OCI-LY7 (cell line): ENCODE data around the gene ESYT2. TPM values are rescaled to one million over a fixed set of nuclear protein-coding genes. Genes with fewer than 3 reads are reported as not detected.

Source experiments
- BruUV-seq: library from RNA; stranded (reverse); fragments of 400-500 nt; replicated peaks from 2 replicates; lab custom pipeline; 2021; lab: Mats Ljungman, UMichigan
- CTCF ChIA-PET: fragments of 300-600 bp; sonication (Branson Sonifier 250); formaldehyde crosslinking; loops from one replicate; lab custom pipeline; 2022; ENCODE audit warnings: antibody characterized with exemption; ENCODE audit not compliant: unreplicated experiment; lab: Charles Lee
- POLR2A ChIA-PET: fragments of 300-600 bp; sonication (Branson Sonifier 250); formaldehyde crosslinking; loops from one replicate; lab custom pipeline; 2022; ENCODE audit warnings: antibody characterized with exemption; lab: Charles Lee
- DNase-seq: peaks from one replicate; pipeline ENCODE4 v3.0.0-alpha.2; 2015; ENCODE audit warnings: low spot score
- H2AFZ ChIP-seq: fragments of 200-600 bp; sonication (generic), shearing (Covaris generic); 2 replicates; pipeline ENCODE4 v1.6.1; 2014; ENCODE audit warnings: mild to moderate bottlenecking, antibody characterized with exemption, low read length, moderate library complexity
- H3K27ac ChIP-seq: fragments of 200-600 bp; sonication (generic); 2 replicates; pipeline ENCODE4 v1.5.1; 2014; ENCODE audit warnings: mixed run types, low read depth, mild to moderate bottlenecking, moderate library complexity, low read length, inconsistent platforms; ENCODE audit not compliant: poor library complexity, severe bottlenecking
- H3K36me3 ChIP-seq: fragments of 200-600 bp; sonication (generic); 2 replicates; pipeline ENCODE4 v1.6.1; 2014; ENCODE audit warnings: mild to moderate bottlenecking, antibody characterized with exemption, low read length, moderate library complexity, mixed read lengths; ENCODE audit not compliant: insufficient read depth
- H3K4me1 ChIP-seq: fragments of 200-600 bp; sonication (generic); 2 replicates; pipeline ENCODE4 v1.5.1; 2014; ENCODE audit warnings: mild to moderate bottlenecking, low read length; ENCODE audit not compliant: insufficient read depth, poor library complexity, severe bottlenecking
- H3K4me2 ChIP-seq: fragments of 200-600 bp; sonication (generic); 2 replicates; pipeline ENCODE4 v1.6.1; 2014; ENCODE audit warnings: mild to moderate bottlenecking, low read length
- H3K4me3 ChIP-seq: fragments of 200-600 bp; sonication (generic); 2 replicates; pipeline ENCODE4 v1.5.1; 2014; ENCODE audit warnings: mild to moderate bottlenecking, low read depth, low read length; ENCODE audit not compliant: poor library complexity, severe bottlenecking
- H3K79me2 ChIP-seq: fragments of 200-600 bp; sonication (generic); 2 replicates; pipeline ENCODE4 v1.6.1; 2016; ENCODE audit warnings: low read depth, mild to moderate bottlenecking, low read length, moderate library complexity, mixed read lengths; ENCODE audit not compliant: insufficient read depth
- H3K9me2 ChIP-seq: fragments of 200-600 bp; sonication (generic); 2 replicates; pipeline ENCODE4 v1.6.1; 2016; ENCODE audit warnings: mild to moderate bottlenecking, low read length, mixed read lengths; ENCODE audit not compliant: insufficient read depth
- H3K9me3 ChIP-seq: fragments of 200-600 bp; sonication (generic); 2 replicates; pipeline ENCODE4 v1.6.1; 2014; ENCODE audit warnings: mild to moderate bottlenecking, mixed run types, low read length, mixed read lengths
- H4K20me1 ChIP-seq: fragments of 200-600 bp; sonication (generic); 2 replicates; pipeline ENCODE4 v1.6.1; 2014; ENCODE audit warnings: mild to moderate bottlenecking, antibody characterized with exemption, low read length, moderate library complexity, mixed read lengths; ENCODE audit not compliant: insufficient read depth
- EZH2phosphoT487 ChIP-seq: fragments of 200-600 bp; sonication (generic); IDR thresholded peaks from 2 replicates; pipeline ENCODE4 v1.6.1; 2018; ENCODE audit warnings: low read depth, borderline replicate concordance, mild to moderate bottlenecking, mixed run types, antibody characterized with exemption, low read length, moderate library complexity, mixed read lengths
- intact Hi-C: fragments of 100-400 bp; cut with micrococcal nuclease; formaldehyde crosslinking; loops from one replicate; pipeline ENCODE4 v1.10.0; 2022; ENCODE audit not compliant: unreplicated experiment
- total RNA-seq, 2 experiments: library from RNA; depleted of rRNA in 1 of 2; stranded (reverse); fragments of >200 nt in 1 of 2; shearing (Covaris generic) in 1 of 2; gene quantifications; 2 replicates each; pipeline ENCODE4 v1.2.3, GENCODE V29; 2014 to 2022
- TF ChIP-seq, protein P1 (sequence below): fragments of 200-600 bp; sonication (generic); conservative IDR thresholded peaks from 2 replicates; pipeline ENCODE4 v1.5.1; 2014; ENCODE audit warnings: mild to moderate bottlenecking, antibody characterized with exemption, low read length, moderate library complexity, mixed read lengths

ESYT2 gene
- total RNA-seq, 2 experiments from 2014 or later = 24.2 to 33.7 TPM

- DNase-seq = peak; percentile 64
- Histone ChIP-seq H3K4me2 (peak overlapping the region; percentile 46), H3K9me2 (no peaks in the 10 kb centered on the region), H3K4me1 (peaks cover 35% of the 10 kb centered on the region), H4K20me1 (peaks cover 7% of the 10 kb centered on the region; the same call in 1 of the 2 replicates), H2AFZ (no peak overlapping the region; the same call in 1 of the 2 replicates), H3K79me2 (peaks cover 11% of the 10 kb centered on the region), H3K4me3 (peak overlapping the region; percentile 26), H3K27ac (peak overlapping the region; percentile 14), H3K9me3 (no peaks in the 10 kb centered on the region), H3K36me3 (no peaks in the 10 kb centered on the region)
- POLR2A ChIA-PET = interaction anchor here (0.6 to 1.8 kb wide), 2 partner anchors 9 to 12 kb away, joined by 3 to 6 read pairs; no protein-coding TSS in a partner anchor
- CTCF ChIA-PET = no interaction called here
- no TSS peak for BruUV-seq
- intact Hi-C loops = no loop called here
- no peak for TF ChIP-seq EZH2phosphoT487
- TF ChIP-seq, protein P1, sequence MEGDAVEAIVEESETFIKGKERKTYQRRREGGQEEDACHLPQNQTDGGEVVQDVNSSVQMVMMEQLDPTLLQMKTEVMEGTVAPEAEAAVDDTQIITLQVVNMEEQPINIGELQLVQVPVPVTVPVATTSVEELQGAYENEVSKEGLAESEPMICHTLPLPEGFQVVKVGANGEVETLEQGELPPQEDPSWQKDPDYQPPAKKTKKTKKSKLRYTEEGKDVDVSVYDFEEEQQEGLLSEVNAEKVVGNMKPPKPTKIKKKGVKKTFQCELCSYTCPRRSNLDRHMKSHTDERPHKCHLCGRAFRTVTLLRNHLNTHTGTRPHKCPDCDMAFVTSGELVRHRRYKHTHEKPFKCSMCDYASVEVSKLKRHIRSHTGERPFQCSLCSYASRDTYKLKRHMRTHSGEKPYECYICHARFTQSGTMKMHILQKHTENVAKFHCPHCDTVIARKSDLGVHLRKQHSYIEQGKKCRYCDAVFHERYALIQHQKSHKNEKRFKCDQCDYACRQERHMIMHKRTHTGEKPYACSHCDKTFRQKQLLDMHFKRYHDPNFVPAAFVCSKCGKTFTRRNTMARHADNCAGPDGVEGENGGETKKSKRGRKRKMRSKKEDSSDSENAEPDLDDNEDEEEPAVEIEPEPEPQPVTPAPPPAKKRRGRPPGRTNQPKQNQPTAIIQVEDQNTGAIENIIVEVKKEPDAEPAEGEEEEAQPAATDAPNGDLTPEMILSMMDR = no peak
These were observed 14.7 kb downstream of the ESYT2 start for GRCh38 chr7:158814637-158815036.

DNA sequence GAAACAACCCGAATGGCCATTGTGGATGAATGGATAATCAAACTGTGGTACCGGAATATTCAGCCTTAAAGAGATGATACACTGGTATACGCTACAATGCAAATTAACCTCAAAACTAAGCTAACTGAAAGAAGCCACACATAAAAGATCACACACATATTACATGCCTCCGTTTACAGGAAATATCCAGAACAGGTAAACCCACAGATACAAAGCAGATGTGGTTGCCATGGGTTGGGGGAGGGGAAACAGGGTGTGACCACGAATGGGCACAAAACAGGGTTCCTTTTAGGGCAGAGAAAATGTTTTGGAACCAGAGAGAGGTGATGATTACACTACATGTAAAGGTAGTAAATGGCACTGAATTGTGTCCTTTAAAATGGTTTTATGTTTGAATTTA lies 16.6 kb downstream of the ESYT2 start:
- CTCF ChIA-PET = no interaction called here
- peaks cover 28% of the 10 kb centered on the region for H3K4me1 ChIP-seq
- BruUV-seq = no TSS peak
- POLR2A ChIA-PET = interaction anchor here (0.8 kb wide), 1 partner anchor 10 kb away, joined by 3 read pairs; no protein-coding TSS in a partner anchor
- no peak overlapping the region for H3K27ac ChIP-seq
- H3K9me3 ChIP-seq = peaks cover 6% of the 10 kb centered on the region; the same call in 1 of the 2 replicates
- intact Hi-C loops = no loop called here
- H3K9me2 ChIP-seq = no peaks in the 10 kb centered on the region
- H3K4me3 ChIP-seq = no peak overlapping the region
- no peaks in the 10 kb centered on the region for H4K20me1 ChIP-seq
- no peak for DNase-seq
- H3K36me3 ChIP-seq = peaks cover 8% of the 10 kb centered on the region
- H2AFZ ChIP-seq = no peak overlapping the region
- no peaks in the 10 kb centered on the region for H3K79me2 ChIP-seq
- TF ChIP-seq, protein P1 = no peak
- TF ChIP-seq EZH2phosphoT487 = no peak
- H3K4me2 ChIP-seq = no peak overlapping the region

DNA sequence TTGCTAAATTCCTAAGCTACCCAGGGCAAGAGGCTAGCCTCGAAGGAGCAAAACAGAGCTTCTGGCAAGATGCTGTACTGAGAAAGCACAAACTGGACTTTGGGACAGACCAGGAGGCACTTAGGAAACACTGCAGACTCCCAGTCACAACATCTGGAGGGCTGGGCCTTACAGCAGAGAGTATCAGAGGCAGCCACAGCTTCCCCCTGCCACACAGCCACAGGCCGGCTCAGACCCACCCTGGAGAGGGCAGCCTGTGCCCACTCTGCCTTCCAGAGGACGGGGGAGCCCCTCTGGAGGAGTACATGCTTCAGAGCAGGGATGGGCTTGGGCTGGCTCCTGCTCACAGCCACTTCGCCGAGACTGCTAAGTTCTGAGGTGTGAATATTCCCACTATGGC lies 17.4 kb downstream of the ESYT2 start:
- H3K4me2 ChIP-seq = no peak overlapping the region
- ChIA-PET CTCF (no interaction called here), POLR2A (no interaction called here)
- peaks cover 28% of the 10 kb centered on the region for H3K4me1 ChIP-seq
- DNase-seq = no peak
- no peak overlapping the region for H3K4me3 ChIP-seq
- H4K20me1 ChIP-seq = no peaks in the 10 kb centered on the region
- peaks cover 14% of the 10 kb centered on the region for H3K36me3 ChIP-seq
- BruUV-seq = no TSS peak
- intact Hi-C loops = no loop called here
- H3K79me2 ChIP-seq = no peaks in the 10 kb centered on the region
- H3K9me2 ChIP-seq = no peaks in the 10 kb centered on the region
- H3K9me3 ChIP-seq = peaks cover 9% of the 10 kb centered on the region; the same call in 1 of the 2 replicates
- H2AFZ ChIP-seq = no peak overlapping the region
- no peak overlapping the region for H3K27ac ChIP-seq
- no peak for TF ChIP-seq EZH2phosphoT487
- TF ChIP-seq, protein P1 = no peak
